ENCODE measurements around the gene CES5A.

- no peak for TF ChIP-seq EZH2 (IDR thresholded peaks at IDR 0.05; ENCODE audit: borderline replicate concordance, control insufficient read depth, low read depth, low read length)
- TF ChIP-seq SPI1 (IDR thresholded peaks at IDR 0.05; ENCODE audit: borderline replicate concordance, insufficient read depth, low read depth, low read length) = no peak
- no peak for TF ChIP-seq TCF12 (IDR thresholded peaks at IDR 0.05; ENCODE audit: low read depth, low read length)
- TF ChIP-seq TAF1 (IDR thresholded peaks at IDR 0.05; ENCODE audit: borderline replicate concordance, low read depth, low read length) = no peak
- TF ChIP-seq RAD21 (IDR thresholded peaks at IDR 0.05; ENCODE audit: insufficient read depth, low read depth, low read length) = no peak
- TF ChIP-seq, protein P1, sequence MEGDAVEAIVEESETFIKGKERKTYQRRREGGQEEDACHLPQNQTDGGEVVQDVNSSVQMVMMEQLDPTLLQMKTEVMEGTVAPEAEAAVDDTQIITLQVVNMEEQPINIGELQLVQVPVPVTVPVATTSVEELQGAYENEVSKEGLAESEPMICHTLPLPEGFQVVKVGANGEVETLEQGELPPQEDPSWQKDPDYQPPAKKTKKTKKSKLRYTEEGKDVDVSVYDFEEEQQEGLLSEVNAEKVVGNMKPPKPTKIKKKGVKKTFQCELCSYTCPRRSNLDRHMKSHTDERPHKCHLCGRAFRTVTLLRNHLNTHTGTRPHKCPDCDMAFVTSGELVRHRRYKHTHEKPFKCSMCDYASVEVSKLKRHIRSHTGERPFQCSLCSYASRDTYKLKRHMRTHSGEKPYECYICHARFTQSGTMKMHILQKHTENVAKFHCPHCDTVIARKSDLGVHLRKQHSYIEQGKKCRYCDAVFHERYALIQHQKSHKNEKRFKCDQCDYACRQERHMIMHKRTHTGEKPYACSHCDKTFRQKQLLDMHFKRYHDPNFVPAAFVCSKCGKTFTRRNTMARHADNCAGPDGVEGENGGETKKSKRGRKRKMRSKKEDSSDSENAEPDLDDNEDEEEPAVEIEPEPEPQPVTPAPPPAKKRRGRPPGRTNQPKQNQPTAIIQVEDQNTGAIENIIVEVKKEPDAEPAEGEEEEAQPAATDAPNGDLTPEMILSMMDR (IDR thresholded peaks at IDR 0.05 in 2 of 3, conservative IDR thresholded peaks at IDR 0.05 in 1 of 3; ENCODE audit: control insufficient read depth in 2 of 3, extremely low read depth in 1 of 3, insufficient read depth in 1 of 3, low read depth in 3 of 3, low read length in 3 of 3) = no peak
- TF ChIP-seq CHD2 (IDR thresholded peaks at IDR 0.05; ENCODE audit: borderline replicate concordance, low read depth, low read length) = no peak
- no peak for TF ChIP-seq SMAD5 (IDR thresholded peaks at IDR 0.05; ENCODE audit: low read depth)
- no peak for TF ChIP-seq POLR2A (IDR thresholded peaks at IDR 0.05; ENCODE audit: low read depth, low read length)
- TF ChIP-seq USF2 (IDR thresholded peaks at IDR 0.05; ENCODE audit: borderline replicate concordance, low read depth, low read length) = no peak
- TF ChIP-seq MEF2A (IDR thresholded peaks at IDR 0.05; ENCODE audit: insufficient read depth, low read depth, low read length) = no peak
These were observed 50.0 kb downstream of the CES5A start for GRCh38 chr16:55825115-55825728.
